ENCODE measurements around the gene EDDM3A.
"Not testable (repeated sequence)": the region's sequence is repeated elsewhere in the genome, so short reads cannot be mapped to it uniquely, and the experiment has no call there.

EDDM3A gene

DNA sequence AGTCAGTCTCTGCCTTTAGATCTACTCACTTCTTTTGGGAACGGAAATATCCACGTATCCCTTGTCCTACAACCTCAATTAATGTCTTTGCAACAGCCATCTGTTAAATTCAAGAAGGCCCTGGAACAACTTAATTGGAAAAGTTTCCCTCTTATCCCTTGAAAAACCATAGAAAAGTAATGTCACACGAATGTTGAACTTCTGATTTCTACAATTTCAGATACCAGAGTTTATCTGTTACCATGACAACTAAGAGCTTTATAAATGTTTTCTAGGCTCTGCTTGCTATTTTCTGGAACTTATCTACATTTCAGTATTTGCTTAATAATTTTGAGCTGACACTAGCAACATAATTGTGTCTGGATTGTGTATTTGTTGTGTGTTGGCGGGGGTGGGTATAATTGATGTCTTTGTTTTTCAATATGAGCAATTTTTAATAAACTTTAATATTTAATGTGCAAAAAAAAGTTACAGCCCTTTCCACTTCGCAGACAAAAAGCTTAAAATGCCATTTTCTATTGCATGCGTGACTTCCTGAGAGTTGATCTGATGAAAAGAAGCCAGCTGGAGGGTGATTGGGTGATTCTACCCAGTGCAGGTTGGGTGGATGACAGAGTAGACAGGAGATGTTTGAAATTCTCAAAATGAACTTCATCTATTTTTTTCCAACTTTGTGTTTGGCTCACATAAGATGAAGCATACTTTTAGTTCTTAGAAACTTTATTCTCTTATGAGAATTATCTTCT, 11.8 kb upstream of the EDDM3A start:
- DNase-seq = no peak

DNA sequence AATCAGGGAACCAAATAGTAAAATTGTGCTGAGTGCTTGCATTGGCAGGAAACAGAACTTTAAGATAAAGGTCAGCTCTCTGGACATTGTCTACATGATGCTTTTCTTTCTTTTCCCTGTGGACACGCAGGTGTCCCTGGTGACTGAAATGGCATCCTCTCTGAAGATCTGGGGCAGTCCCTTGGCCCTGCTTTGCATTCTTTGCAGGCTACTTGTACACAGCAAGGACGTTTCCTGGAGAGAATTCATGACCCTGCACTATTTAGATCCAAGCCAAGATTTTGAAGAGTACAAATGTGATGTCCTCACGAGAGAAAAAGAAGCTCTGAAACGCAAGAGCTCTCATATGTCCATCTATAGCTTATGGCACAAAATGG, 11.3 kb upstream of the EDDM3A start:
- DNase-seq = no peak

DNA sequence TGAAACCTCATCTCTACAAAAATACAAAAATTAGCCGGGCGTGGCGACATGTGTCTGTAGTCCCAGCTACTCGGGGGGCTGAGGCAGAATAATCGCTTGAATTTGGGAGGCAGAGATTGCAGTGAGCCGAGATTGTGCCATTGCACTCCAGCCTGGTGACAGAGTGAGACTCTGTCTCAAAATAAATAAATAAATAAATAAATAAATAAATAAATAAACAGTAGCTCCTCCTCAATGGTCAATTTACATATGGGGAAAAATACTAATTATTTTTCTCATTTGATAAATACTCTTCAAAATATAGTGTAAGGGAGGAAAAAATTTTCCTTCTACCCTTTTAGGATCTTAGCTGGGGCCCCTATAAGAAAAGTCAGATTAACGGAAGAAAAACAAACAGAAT, 7.4 kb upstream of the EDDM3A start:
- DNase-seq = not testable (repeated sequence)

DNA sequence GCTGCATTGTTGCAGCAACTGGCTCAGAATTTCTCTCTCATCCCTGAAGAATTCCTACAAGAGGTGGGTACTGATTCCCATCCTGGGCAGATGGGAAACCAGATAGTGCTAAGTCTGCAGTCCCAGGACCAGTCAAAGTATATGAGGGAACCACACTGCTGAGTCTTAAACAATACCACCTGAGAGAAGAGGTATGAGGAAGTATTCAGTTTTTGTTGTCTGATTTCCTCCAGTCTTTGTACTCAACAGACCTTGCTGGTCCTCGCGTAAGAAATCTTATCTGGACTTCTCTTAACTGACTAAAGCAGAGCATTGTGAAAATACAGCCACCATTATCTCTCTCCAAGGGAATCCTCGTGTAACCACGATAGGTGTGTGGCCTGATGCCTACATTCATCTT, 3.6 kb upstream of the EDDM3A start:
- no peak for DNase-seq

DNA sequence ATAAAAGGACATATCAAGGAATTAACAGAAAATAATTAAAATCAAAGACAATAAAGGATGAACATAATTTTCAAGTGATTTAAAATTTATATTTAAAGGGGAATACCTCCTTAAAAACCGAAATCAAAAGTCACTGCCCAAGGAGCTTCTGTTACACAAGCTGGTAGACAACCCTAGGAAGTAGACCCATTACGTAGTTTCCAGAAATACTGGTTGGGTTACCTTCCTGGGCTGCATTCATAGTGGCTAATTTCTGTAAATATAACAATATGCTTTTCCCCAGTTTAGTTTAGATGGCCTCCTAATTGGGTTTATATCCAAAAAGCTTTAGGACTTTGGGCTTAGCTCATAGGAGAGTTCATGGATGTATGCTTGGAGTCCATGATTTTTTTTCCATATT, 2.1 kb upstream of the EDDM3A start:
- DNase-seq = no peak

DNA sequence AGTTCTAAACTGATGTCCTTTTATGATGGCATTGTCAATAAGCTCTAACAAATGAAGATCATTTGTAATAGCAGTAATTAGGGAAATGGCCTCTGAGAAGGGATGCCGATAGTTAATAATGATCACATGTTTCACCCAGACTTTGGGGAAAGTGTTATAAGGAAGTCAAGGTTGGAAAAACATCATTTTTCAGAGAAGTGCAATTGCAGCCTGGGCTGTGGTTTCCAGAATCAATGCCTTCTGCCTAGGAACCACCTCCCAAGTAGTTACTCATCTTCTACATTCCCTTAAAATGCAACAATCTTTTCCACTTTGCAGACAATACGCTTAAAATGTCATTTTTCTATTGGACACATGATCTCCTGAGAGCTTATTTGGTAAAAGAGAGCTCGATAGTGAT, 879 bp downstream of the EDDM3A start:
- DNase-seq = no peak

DNA sequence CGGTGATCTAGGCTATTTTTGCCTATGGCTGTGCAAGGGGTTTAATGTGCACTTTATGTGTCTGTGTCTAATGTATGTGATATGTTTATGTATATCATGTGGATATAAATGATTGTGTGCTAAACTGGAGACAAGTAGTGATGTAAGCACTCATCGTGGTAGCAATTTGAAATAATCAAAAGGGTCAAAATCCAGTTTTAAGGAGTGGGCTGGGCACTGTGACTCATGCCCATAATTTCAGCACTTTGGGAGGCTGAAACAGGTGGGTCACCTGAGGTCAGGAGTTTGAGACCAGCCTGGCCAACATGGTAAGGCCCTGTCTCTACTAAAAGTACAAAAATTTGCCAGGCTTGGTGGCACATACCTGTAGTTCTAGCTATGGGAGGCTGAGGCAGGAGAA, 2.8 kb downstream of the EDDM3A start:
- DNase-seq = no peak

DNA sequence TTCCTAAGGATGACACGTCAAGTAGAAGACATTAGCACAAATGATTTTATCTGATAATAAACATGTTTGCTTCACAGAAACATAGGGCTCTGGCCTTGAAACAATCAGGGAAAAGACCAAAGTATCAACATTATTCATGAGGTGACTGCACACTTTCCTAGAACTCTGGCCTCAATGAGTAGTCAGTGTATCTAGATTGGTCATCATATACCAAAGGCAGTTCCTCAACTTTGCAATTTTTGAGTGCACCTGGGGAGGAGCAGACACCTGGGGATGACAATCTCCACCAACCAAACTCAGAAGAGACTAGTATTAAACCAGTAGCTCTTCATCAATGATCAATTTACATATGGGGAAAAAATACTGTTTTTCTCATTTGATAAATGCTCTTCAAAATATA, 4.5 kb downstream of the EDDM3A start:
- DNase-seq = no peak

DNA sequence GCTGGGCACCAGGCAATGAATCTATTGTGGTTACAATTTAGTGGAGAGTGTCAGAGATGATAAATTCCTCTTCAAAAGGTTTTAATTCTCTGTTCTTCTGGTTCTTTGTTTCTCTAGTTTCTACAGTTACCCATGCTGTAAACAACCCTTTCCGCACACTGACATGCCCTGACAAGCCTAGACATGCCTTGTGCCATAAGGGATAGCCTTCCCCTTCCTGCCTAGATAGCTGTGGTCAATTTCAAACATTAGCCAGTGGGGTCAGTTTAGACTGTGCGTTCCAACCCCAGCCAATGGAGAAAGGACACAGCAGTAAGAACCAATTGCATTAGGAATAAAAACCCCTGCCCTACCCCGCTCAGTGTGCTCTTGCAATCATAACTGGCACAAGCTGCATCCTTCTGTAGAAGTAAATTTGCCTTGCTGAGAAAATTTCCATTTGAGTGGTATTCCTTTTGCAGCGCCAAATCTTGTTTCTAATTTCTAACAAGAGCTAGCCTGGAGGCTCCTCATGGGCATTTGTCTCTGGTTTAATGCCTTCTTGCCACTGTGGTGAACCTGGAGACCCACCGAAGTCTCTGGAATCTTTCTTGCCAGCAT, 6.4 kb downstream of the EDDM3A start:
- no peak for DNase-seq

DNA sequence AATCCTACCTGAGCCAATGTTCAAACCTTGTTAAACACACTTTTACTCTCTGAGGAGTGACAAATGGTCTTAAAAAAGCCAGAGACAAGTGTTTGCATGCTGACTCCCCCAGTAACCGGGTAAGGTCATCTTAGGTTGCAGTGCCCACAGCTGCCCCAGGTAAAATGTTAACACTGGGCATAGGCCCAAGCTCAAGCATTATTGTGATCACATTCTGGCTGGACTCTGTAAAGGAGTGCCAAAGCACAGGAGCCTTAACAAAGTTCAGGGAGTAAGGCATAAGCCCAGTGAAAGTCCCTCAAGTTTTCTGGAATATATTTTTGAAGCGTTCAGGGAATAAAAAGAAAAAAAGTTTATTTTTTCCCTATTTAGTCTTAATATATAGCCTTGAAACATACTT, 8.6 kb downstream of the EDDM3A start:
- DNase-seq = no peak

DNA sequence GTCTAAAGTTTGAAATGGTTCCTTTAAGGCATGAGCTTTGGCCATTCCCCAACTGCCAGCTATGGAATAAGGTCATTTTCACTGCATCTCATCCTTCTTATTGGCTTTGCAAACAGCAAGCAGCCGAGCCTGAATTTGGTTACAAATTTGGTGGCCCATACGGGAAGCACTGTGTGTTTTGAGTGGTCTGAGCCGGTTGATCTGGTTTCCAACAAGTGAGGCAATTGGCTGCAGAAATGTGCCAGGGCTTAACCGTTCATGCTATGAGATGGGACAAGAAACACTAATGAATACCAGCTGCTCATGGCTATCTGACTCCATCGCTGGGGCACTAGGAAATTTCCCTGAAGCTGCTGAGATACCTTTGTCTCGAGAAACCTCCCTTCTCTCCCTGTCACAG, 9.3 kb downstream of the EDDM3A start:
- no peak for DNase-seq

DNA sequence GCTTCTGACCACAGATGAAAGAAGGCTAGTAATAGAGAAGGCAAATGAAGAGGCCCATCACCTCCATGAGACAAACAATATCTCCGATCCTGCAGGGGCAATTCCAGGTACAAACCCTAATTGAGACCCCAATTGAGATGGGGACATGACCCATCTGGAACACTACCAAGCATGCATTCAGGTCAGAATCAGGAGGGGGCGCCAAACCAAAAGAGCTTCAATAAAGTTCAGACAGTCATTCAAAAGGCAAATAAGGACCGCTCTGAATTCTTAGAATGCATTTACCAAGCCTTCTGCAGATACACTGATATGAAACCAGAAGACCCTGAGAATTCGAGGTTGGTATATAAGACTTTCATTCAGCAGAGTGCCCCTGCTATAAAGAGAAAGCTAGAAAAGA, 12.3 kb downstream of the EDDM3A start:
- peak; percentile 24 for DNase-seq

DNA sequence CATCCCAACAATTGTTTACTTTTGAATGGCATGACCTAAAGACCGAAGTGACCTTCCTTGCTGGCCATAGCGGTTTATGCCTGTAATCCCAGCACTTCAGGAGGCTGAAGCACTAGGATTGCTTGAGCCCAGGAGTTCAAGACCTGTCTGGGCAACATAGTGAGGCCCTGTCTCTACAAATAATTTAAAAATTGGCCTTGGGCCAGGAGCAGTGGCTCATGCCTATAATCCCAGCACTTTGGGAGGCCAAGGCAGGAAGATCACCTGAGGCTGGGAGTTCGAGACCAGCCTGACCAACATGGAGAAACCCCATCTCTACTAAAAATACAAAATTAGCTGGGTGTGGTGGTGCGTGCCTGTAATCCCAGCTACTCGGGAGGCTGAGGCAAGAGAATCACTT, 13.8 kb downstream of the EDDM3A start:
- DNase-seq = not testable (repeated sequence)

DNA sequence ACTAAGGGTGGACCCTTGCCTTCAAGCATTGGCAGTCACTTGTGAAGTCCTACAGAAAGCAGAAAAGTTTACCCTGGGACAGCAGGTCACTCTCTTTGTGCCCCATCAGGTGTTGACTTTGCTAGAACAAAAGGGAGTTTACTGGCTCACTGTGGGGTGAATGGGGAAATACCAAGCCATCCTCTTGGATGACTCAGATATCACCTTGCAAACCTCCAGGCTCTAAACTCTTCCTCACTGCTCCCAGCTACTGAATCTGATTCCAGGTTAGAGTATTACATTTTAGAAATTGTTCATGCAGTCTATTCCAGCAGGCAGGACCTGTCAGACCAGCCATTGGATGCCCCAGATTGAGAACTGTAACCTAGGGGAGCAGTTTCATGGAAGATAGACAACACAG, 15.3 kb downstream of the EDDM3A start:
- DNase-seq = no peak

DNA sequence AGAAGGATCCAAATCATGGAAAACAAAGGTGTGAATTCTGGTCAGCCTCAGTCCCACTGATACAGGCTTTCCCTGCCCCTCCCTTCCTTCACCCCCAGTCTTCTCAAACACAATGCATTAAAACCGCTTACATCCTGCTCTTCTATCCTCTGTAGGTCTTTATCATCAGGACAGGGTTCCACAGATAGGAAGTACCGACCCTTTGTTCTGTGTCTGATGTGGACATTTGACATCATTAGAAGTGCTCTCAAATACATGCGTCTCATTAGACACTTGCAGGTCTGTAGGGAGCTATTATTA, 22.9 kb downstream of the EDDM3A start:
- no peak for DNase-seq

DNA sequence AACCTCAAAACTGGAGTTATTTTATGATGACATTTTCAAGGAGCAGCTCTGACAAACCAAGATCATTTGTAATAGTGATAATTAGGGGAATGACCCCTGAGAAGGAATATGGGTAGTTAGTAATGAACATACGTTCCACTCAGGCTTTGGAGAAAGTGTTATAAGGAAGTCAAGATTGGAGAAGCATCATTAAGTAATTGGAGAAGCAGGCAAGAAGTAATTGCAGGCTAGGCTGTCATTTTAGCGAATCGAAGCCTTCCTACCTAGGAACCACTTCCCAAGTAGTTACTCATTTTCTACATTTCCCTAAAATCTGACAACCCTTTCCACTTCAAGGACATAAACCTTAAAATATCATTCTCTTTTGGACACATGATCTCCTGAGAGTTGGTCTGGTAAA, 23.7 kb downstream of the EDDM3A start:
- no peak for DNase-seq

DNA sequence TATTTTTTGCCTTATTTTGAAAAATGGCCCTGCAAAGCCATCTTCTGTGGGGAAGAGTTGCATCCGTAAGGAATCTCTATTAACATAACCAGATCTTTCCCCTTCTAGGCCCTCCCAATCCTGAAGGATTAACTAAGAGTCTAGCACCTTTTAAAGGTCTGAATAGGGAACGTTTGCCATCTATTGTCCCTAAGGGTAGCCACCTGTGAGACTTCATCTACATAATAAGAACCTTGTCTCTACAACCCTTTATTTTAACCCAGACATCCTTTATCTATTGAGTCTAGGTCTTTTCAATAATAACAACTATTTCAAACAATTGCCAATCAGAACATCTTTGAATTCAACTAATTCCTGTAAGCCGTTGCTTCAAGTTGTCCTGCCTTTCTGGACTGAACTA, 27.0 kb downstream of the EDDM3A start:
- DNase-seq = no peak

DNA sequence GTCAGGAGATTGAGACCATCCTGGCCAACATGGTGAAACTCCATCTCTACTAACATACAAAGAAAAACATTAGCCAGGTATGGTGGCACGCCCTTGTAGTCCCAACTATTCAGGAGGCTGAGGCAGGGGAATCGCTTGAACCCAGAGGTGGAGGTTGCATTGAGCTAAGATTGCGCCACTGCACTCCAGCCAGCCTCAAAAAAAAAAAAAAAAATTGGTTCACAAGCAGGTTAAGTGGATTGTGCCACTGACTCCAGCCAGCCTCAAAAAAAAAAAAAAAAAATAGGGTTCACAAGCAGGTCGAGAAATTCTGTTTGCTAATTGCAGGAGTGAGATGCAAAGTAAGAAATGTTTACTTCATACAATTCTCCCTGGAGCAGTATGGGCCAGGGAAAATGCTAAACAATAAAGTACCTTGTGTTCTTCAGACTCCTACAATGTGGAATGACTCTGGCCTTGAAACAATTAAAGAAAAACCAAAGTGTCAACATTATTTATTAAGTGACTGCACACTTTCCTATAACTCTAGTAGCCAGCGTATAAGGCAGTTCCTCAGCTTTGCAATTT, 28.7 kb downstream of the EDDM3A start:
- no peak for DNase-seq

DNA sequence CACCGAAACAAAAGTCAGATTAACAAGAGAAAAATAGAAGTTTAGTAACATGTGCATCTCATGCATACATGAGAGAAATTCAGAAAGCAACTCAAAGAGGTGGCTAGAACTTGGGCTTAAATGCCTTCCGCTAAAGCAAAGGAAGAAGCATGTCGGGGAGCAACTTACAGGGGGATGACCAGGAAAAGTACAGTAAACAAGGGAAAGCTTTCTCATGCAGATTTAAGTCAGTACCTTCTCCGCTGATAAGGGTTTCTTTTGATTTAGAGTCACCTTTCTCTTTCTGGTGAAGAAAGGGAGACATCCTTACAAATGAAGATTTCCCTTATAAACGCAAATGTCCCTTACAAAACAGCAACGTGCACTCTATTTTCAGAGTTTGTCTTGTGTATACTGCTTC, 29.4 kb downstream of the EDDM3A start:
- no peak for DNase-seq

DNA sequence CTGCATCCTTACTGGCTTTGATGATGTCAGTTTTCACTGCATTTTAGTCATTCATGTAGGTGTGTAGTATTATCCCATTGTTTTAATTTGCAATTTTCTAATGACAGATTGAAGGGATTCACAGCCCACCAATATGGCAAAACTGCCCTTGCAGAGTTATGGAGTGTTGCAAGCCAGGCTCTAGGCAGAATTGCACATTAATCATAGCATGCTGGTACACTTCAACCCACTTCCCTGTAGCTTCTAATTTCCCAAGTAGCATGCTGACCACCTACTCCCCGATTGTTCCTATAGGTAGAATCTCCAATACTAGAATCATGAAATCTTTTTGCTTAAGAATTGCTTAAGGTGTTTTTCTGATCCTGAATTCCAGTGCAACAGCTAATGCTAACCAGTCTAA, 30.2 kb downstream of the EDDM3A start:
- DNase-seq = no peak

DNA sequence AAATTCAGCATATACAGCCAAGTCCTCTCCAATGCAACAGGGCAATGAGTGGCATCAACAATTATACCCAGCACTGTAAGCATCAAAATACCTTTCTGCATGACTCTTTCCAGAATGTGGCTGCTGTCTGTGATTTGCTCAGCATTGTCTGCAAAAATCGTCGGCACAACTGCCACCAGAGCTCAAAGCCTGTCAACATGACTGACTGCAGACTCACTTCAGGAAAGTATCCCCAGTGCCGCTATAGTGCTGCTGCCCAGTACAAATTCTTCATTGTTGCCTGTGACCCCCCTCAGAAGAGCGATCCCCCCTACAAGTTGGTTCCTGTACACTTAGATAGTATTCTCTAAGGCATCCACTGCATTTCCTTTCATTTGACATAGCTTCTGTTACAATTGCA, 36.1 kb downstream of the EDDM3A start:
- DNase-seq = no peak

DNA sequence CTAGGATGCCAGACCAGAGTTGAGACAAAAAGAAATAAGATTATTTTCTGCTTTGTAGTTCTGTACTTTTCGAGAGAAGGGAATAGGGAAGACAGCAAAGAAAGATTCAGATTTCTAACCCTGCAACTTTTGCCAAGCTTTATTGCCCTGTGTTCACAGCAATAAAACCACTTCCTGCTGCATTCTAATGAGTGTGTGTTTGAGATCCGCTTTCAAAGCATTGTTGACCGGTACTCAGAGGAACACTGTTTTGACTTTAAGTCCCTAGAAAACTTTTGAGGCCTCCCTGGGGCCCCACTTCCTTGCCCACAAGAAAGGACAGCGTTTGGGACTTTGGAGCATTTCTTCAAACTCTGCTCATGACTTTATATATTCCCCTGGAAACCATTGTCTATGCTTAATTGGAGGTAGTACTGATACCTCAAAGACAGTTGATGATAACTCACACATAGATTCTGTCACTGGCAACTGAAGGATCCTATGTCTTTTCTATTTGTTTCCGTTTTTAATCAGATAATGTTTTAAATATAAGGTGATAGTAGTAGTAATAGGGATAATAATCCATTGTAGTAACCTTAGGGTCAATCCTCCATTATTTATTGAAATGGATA, 36.7 kb downstream of the EDDM3A start:
- DNase-seq = peak; percentile 4

DNA sequence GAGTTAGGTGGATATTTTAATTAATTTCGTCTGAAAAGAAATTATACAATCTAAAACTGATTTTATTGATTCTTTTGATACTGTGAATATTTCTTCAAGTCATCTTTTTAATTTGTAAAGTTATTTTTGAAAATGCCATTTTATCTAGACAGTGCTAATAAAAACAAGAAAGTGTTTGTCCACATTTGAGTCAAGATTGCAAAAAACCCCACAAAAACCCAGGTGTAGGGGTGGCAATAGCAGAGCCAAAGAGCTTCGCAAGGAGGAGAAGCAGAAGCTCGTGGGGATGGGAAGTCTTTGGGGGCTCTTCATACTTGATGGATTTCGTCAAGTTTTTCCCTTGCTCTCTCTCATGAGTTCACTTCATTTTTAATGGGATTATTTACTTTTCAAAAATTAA, 41.3 kb downstream of the EDDM3A start:
- no peak for DNase-seq

DNA sequence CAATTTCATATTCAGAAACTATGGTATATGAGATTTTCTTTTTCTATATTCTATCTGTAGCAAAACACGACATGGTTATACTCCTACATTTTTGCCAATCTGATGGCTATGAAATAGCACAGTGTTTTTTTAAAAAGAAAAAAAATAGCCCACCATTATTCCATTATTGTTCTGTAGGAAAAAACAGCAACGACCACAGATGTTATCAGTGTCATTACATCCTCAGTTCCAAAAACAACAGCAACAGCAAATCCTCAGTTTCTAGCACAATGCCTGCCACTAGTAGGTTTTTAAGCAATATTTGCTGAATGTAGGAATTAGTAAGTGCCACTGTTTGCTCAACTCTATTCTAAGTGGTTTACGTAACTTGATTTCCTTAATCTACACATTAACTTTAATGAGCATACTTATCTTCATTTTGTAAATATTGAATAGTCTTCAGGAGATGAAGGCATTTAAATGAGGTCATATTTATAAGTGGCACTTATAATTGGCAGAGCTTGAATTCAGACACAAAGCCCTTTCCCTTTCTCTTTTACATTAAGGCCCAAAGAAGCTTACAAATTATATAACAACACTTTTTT, 43.6 kb downstream of the EDDM3A start:
- DNase-seq = no peak

All from GDM1 (cell line).